GM19455 (cell line): ENCODE data around the gene SFMBT1.

Experiments used
- ATAC-seq: cut with Tn5 transposase; IDR thresholded peaks from one replicate; pipeline ENCODE4 v1.9.1; 2021; ENCODE audit not compliant: unreplicated experiment

The SFMBT1 gene

DNA sequence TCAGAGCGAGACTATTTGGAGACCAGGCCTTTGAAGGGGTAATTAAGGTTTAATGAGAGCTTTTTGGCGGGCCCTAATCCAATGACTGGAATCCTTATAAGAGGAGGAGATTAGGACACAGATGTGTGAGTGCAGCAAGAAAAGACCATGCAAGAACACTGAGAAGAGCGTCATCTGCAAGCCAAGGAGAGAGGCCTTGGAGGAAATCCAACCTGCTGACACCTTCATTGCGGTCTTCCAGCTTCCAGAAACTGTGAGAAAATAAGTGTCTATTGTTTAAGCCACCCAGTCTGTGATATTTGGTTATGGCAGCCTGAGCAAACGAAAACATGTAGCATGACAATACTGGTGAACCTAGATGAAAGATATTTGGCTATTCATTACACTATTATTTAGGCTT lies 188.0 kb downstream of the SFMBT1 start:
- no peak for ATAC-seq

DNA sequence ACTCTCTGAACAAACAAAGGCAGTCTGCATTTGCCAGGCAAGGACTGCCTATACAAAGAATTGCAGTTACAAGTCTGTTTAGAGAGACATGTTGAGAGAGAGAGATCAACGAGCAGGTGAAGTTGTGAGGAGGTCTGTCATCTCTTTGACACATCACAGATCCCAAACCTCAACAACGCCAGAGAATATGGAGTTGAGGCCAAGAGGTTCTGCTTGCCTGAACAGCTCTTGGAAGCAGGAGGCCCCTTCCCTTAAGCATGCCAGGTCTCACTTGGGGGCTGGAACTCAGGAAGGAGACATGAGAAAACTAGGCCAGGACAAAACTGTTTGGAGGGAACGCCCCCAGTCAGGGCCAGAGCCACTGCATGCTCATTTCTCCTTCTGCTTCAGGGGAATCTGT lies 188.7 kb downstream of the SFMBT1 start:
- no peak for ATAC-seq

DNA sequence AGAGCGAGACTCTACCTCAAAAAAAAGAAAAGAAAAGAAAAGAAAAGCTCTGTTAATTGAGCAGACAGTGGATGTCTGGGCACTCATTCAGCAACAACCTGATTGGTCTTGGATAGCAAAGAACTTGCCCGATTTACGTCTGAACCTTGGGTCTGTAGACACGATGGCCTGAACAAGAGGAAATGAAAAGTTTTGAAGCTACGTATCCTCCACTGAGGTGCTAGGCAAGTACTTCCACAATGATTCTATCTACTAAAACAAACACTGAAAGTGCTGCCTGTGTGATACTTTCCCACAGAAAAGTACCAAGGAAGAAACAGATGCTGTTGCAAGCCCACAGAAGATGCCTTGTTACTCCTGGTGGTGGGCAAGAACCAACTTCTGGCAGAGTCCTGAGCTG lies 189.2 kb downstream of the SFMBT1 start:
- no peak for ATAC-seq

DNA sequence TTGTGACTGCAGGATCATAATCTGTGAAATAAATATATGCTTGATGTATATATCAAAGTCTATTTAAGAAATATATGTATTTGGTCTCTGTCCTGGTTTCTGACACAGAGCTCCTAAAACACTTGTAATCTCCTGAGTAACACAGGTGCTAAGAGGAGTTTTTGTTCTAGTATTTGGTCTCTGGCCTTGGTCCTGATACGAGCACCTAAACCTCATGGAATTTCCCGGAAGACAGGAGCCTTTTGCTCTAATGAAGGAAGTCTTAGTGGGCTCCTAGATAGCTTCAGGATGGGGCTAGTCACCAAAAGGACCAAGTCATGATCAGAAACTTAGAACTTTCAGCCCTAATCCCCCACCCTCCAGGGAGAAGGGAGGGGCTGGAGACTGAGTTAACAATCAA lies 191.9 kb downstream of the SFMBT1 start:
- ATAC-seq, result no peak
